Cardiac muscle cell (in vitro differentiated cells and primary cell): ENCODE measurements around the gene MIPOL1. TPM values are rescaled to one million over a fixed set of nuclear protein-coding genes. Genes with fewer than 3 reads are reported as not detected.

Experiments used
- DNase-seq, 2 donors: peaks; one replicate each; pipeline versions ENCODE4 v3.0.0 to v3.0.0-alpha.2; 2010 to 2017; ENCODE audit warnings: low read depth in 1 of 2, low spot score in 1 of 2
- H3K27ac ChIP-seq: fragments of 200-600 bp; sonication (generic); 2 replicates; pipeline ENCODE4 v1.5.1; 2016
- H3K27me3 ChIP-seq: fragments of 200-600 bp; sonication (generic); 2 replicates; pipeline ENCODE4 v1.6.0; 2016; ENCODE audit warnings: control low read depth
- H3K36me3 ChIP-seq: fragments of 200-600 bp; sonication (generic); 2 replicates; pipeline ENCODE4 v1.5.1; 2016; ENCODE audit warnings: control low read depth
- H3K4me1 ChIP-seq: fragments of 200-600 bp; sonication (generic); 2 replicates; pipeline ENCODE4 v1.8.1; 2017; ENCODE audit warnings: low read depth, mild to moderate bottlenecking, mixed run types
- H3K4me3 ChIP-seq: fragments of 200-600 bp; sonication (generic); 2 replicates; pipeline ENCODE4 v1.5.1; 2016; ENCODE audit warnings: mild to moderate bottlenecking
- H3K9me3 ChIP-seq: fragments of 200-600 bp; sonication (generic); 2 replicates; pipeline ENCODE4 v1.5.1; 2017; ENCODE audit warnings: low read depth, mild to moderate bottlenecking, control low read depth
- polyA plus RNA-seq: library from polyadenylated mRNA; unstranded; fragments of >200 nt; fragmentation: Nextera tagmentation; extraction: Ambion mirVana; gene quantifications from 2 replicates; pipeline ENCODE4 v1.2.1, GENCODE V29; 2016
- total RNA-seq: library from RNA; depleted of rRNA; stranded (reverse); fragments of >200 nt; gene quantifications from 2 replicates; pipeline ENCODE4 v1.2.3, GENCODE V29; 2016
- TF ChIP-seq, protein P1 (sequence below): IDR thresholded peaks from 2 replicates; pipeline ENCODE4 v1.5.1; 2012; ENCODE audit warnings: low read depth, mild to moderate bottlenecking, low read length

Gene MIPOL1
- total and polyA plus RNA-seq, 2 experiments from 2014 or later: 7.3 to 8.4 TPM

DNA sequence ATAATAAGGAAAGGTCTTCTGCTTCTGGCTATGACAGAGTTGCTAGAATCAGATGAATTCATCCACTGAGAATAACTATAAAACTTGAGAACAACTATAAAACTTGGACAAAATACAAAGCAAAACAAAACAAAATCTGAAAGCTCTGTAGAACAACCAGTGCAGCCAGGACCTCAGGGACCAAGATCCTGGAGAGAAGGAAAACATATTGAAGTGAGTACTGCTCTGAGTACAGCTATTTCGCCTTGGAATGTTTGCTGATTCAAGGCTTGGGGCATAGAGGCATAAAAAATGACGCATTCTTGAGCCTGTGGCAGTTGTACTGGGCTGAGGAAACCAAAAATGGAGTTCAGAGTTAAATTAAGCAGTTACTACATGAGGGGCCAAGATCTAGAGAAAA is 375.6 kb downstream of the MIPOL1 start:
- H3K4me1 ChIP-seq: no peaks in the 10 kb centered on the region
- no peak for DNase-seq

DNA sequence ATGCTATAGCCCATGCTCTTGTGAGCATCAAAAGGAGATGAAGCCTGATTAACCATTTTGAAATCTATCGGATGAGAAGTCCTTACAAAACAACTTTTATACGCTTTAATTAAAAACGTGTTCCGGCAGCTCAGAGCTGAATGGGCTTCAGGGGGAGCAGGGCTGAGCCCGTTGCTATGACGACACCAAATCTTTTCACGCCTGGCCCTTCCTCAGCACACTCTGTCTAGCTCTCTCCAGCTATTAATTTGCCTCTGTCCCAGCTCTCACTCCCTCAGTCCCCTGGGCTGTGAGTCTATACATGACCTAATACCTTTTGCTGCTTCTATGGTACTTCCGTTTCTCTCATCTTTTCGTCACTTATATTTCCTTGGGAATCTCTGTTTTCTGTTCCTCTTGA is 381.5 kb downstream of the MIPOL1 start:
- Histone ChIP-seq H3K9me3 (no peaks in the 10 kb centered on the region), H3K4me1 (no peaks in the 10 kb centered on the region), H3K36me3 (no peaks in the 10 kb centered on the region), H3K27ac (no peak overlapping the region), H3K4me3 (no peak overlapping the region), H3K27me3 (peaks cover 89% of the 10 kb centered on the region)
- TF ChIP-seq, protein P1, sequence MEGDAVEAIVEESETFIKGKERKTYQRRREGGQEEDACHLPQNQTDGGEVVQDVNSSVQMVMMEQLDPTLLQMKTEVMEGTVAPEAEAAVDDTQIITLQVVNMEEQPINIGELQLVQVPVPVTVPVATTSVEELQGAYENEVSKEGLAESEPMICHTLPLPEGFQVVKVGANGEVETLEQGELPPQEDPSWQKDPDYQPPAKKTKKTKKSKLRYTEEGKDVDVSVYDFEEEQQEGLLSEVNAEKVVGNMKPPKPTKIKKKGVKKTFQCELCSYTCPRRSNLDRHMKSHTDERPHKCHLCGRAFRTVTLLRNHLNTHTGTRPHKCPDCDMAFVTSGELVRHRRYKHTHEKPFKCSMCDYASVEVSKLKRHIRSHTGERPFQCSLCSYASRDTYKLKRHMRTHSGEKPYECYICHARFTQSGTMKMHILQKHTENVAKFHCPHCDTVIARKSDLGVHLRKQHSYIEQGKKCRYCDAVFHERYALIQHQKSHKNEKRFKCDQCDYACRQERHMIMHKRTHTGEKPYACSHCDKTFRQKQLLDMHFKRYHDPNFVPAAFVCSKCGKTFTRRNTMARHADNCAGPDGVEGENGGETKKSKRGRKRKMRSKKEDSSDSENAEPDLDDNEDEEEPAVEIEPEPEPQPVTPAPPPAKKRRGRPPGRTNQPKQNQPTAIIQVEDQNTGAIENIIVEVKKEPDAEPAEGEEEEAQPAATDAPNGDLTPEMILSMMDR: no peak
- no peak for DNase-seq

More for the DNA sequence above, 375.6 kb downstream of the MIPOL1 start:
- no peaks in the 10 kb centered on the region for H3K36me3 ChIP-seq
- no peak overlapping the region for H3K27ac ChIP-seq
- TF ChIP-seq, protein P1: no peak
- H3K27me3 ChIP-seq: peaks cover 37% of the 10 kb centered on the region
- no peaks in the 10 kb centered on the region for H3K9me3 ChIP-seq
- no peak overlapping the region for H3K4me3 ChIP-seq

- no peak for DNase-seq
- H3K9me3 ChIP-seq: no peaks in the 10 kb centered on the region
- H3K4me3 ChIP-seq: no peak overlapping the region
- H3K27me3 ChIP-seq: peaks cover 98% of the 10 kb centered on the region
- TF ChIP-seq, protein P1: no peak
- no peak overlapping the region for H3K27ac ChIP-seq
- no peaks in the 10 kb centered on the region for H3K4me1 ChIP-seq
- H3K36me3 ChIP-seq: no peaks in the 10 kb centered on the region
Observed at GRCh38 chr14:37580146-37580545, 382.4 kb downstream of the MIPOL1 start.

- no peak for DNase-seq
- Histone ChIP-seq H3K9me3 (no peaks in the 10 kb centered on the region), H3K27ac (no peak overlapping the region), H3K27me3 (peaks cover 100% of the 10 kb centered on the region), H3K4me1 (peaks cover 2% of the 10 kb centered on the region), H3K4me3 (no peak overlapping the region), H3K36me3 (no peaks in the 10 kb centered on the region)
- TF ChIP-seq, protein P1: no peak
Observed at GRCh38 chr14:37583358-37584210, 385.8 kb downstream of the MIPOL1 start.

GRCh38 chr14:37584211-37585100 is 386.7 kb downstream of the MIPOL1 start:
- no peak for DNase-seq

More at GRCh38 chr14:37584211-37585100, 386.7 kb downstream of the MIPOL1 start:
- no peak overlapping the region for H3K27ac ChIP-seq
- H3K9me3 ChIP-seq: no peaks in the 10 kb centered on the region
- no peak overlapping the region for H3K4me3 ChIP-seq
- TF ChIP-seq, protein P1: no peak
- H3K4me1 ChIP-seq: peaks cover 2% of the 10 kb centered on the region
- no peaks in the 10 kb centered on the region for H3K36me3 ChIP-seq
- H3K27me3 ChIP-seq: peaks cover 100% of the 10 kb centered on the region
